Thoracic aorta (tissue), 2 donors: ENCODE measurements around the gene KRTAP10-6. TPM values are rescaled to one million over a fixed set of nuclear protein-coding genes. Genes with fewer than 3 reads are reported as not detected.

Experiments used
- ATAC-seq: fragments of 150-250 bp; one replicate; pipeline ENCODE4 v1.8.0; 2017; ENCODE audit warnings: low read depth; ENCODE audit not compliant: insufficient number of reproducible peaks, low FRiP score
- DNase-seq: peaks from one replicate; pipeline ENCODE4 v3.0.0-alpha.2; 2020; ENCODE audit warnings: low spot score
- H3K27ac ChIP-seq, 2 donors: fragments of 200-600 bp; sonication (generic); 1 replicate in 1 of 2; 2 replicates in 1 of 2; pipeline ENCODE4 v1.5.1; 2016; ENCODE audit warnings: mild to moderate bottlenecking in 2 of 2, moderate library complexity in 2 of 2
- H3K27me3 ChIP-seq: fragments of 200-600 bp; sonication (generic); replicated peaks from 2 replicates; pipeline ENCODE4 v1.6.0; 2016; ENCODE audit warnings: mild to moderate bottlenecking; ENCODE audit not compliant: insufficient read depth
- H3K36me3 ChIP-seq: fragments of 200-600 bp; sonication (generic); one replicate; pipeline ENCODE4 v1.5.1; 2016
- H3K4me1 ChIP-seq, 2 donors: fragments of 200-600 bp; sonication (generic); 1 replicate in 1 of 2; 2 replicates in 1 of 2; pipeline versions ENCODE4 v1.5.1 to v1.6.0; 2016; ENCODE audit warnings: low read depth in 2 of 2, mild to moderate bottlenecking in 1 of 2; ENCODE audit not compliant: control insufficient read depth in 1 of 2
- H3K4me3 ChIP-seq: fragments of 200-600 bp; sonication (generic); 2 replicates; pipeline ENCODE4 v1.5.1; 2016; ENCODE audit warnings: mild to moderate bottlenecking
- H3K9me3 ChIP-seq: fragments of 200-600 bp; sonication (generic); 2 replicates; pipeline ENCODE4 v1.5.1; 2016
- total RNA-seq, 2 donors: library from RNA; depleted of rRNA; stranded (reverse); fragments of >200 nt; gene quantifications; one replicate each; pipeline versions ENCODE4 v1.1.0 to v1.2.3, GENCODE V29; 2016
- TF ChIP-seq, protein P1 (sequence below): fragments of 200-600 bp; sonication (generic); IDR thresholded peaks from one replicate; pipeline ENCODE4 v1.5.1; 2019; ENCODE audit warnings: antibody characterized with exemption

The KRTAP10-6 gene
- total RNA-seq, 2 donors from 2014 or later = not detected

DNA sequence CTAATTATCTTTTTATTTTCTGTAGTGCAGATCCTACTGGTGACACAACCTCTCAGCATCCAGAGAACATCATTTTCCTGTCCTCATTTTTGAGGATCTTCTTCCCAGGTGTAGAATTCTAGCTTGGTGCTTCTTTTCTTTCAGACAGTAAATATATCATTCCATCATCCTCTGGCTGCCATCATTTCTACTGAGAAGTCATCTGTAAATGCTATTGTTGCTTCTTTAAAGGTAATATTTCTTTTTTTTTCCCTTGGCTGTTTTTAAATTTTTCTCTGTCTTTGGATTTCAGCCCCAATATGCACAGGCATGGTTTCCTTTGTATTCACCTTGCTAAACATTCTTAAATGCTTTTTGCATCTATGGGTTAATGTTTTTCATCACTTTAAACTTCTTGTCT lies 31.3 kb upstream of the KRTAP10-6 start:
- Histone ChIP-seq H3K9me3 (peaks cover 3% of the 10 kb centered on the region), H3K4me3 (no peak overlapping the region), H3K36me3 (no peaks in the 10 kb centered on the region), H3K4me1 (no peaks in the 10 kb centered on the region), H3K27ac (no peak overlapping the region), H3K27me3 (no peaks in the 10 kb centered on the region)
- ATAC-seq = no peak
- TF ChIP-seq, protein P1, sequence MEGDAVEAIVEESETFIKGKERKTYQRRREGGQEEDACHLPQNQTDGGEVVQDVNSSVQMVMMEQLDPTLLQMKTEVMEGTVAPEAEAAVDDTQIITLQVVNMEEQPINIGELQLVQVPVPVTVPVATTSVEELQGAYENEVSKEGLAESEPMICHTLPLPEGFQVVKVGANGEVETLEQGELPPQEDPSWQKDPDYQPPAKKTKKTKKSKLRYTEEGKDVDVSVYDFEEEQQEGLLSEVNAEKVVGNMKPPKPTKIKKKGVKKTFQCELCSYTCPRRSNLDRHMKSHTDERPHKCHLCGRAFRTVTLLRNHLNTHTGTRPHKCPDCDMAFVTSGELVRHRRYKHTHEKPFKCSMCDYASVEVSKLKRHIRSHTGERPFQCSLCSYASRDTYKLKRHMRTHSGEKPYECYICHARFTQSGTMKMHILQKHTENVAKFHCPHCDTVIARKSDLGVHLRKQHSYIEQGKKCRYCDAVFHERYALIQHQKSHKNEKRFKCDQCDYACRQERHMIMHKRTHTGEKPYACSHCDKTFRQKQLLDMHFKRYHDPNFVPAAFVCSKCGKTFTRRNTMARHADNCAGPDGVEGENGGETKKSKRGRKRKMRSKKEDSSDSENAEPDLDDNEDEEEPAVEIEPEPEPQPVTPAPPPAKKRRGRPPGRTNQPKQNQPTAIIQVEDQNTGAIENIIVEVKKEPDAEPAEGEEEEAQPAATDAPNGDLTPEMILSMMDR = no peak
- no peak for DNase-seq

DNA sequence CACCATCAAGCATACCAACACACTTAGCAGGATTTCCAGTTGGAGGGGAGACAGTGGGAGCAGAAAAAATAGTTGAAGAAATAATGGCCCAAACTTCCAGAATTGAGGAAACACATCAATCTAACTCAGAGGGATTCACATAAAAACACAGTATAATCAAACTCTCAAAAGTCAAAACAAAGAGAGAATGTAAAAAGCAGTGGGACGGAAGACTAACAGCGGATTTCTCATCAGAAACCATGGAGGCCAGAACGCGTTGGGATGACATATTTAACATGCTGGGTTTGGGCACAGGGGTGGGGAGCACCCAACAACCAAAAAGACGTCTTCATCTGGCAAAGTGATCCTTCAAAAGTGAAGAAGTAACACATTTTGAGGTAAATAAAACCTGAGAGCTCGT lies 27.6 kb upstream of the KRTAP10-6 start:
- DNase-seq (no peak), ATAC-seq (no peak)
- Histone ChIP-seq H3K9me3 (peaks cover 3% of the 10 kb centered on the region), H3K4me3 (no peak overlapping the region), H3K27ac (no peak overlapping the region), H3K4me1 (no peaks in the 10 kb centered on the region), H3K27me3 (no peaks in the 10 kb centered on the region), H3K36me3 (no peaks in the 10 kb centered on the region)
- TF ChIP-seq, protein P1 = no peak

DNA sequence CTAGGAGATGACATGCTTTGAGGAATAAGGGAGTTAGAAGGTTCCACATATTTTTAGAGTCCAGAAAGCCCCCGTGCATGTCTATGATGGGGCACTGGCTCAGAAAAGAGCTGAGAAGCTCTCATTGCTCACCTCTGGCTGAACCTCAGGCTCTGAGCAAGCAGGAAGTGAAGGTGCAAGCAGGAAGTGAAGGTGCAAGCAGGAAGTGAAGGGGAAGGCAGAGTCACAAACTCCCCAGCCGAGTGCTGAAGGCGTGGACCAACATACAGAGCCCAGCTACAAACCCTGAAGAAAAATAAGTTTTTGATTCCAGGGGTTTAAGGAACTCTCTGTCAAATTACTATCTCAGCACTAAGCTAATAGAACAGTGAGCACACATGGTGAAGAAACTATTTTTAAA lies 26.6 kb upstream of the KRTAP10-6 start:
- H3K27ac ChIP-seq = no peak overlapping the region
- H3K4me3 ChIP-seq = no peak overlapping the region
- no peak for DNase-seq
- no peaks in the 10 kb centered on the region for H3K27me3 ChIP-seq
- TF ChIP-seq, protein P1 = no peak
- H3K36me3 ChIP-seq = no peaks in the 10 kb centered on the region
- no peaks in the 10 kb centered on the region for H3K4me1 ChIP-seq
- ATAC-seq = no peak
- H3K9me3 ChIP-seq = peaks cover 3% of the 10 kb centered on the region

DNA sequence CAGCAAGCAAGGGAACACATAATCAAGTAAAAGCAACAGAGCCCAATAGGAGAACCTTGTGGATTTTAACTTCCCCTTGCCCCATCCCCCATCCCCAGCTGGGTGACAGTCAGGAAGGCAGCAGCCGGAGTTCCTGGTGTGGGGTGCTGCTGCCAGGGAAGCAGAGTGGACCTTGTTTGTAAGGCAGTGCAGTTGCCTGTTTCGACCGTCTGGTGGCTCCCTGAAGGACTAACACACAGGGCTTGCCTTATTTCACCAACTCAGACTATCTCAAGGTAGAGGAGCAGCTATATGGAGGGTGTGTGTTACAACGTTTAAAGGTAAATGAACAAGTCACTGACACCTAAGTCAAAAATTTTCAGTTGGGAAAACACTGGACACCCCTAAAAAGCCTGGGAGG lies 26.2 kb upstream of the KRTAP10-6 start:
- no peak overlapping the region for H3K27ac ChIP-seq
- TF ChIP-seq, protein P1 = no peak
- DNase-seq (no peak), ATAC-seq (no peak)
- H3K27me3 ChIP-seq = no peaks in the 10 kb centered on the region
- no peaks in the 10 kb centered on the region for H3K4me1 ChIP-seq
- no peaks in the 10 kb centered on the region for H3K36me3 ChIP-seq
- H3K4me3 ChIP-seq = no peak overlapping the region
- H3K9me3 ChIP-seq = peaks cover 2% of the 10 kb centered on the region

DNA sequence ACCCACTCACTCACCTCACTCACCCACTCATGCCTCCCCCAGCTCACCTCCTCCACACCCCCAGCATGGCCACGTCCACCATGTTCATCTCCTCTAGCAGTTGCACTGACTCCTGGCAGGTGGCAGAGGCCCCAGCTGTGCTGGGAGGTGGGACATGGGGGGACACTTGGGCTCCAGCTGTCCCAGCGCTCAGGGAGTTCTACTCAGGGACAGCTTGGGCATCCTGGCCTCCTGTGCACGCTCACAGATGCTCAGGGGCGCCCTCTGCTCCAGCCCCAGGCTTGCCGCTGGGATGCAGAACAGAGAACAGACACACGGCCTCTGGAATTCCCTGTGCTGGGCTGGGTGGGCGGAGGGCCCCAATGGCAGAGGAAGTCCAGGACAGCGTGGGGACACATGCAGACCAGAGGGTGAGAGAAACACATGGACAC lies 24.8 kb upstream of the KRTAP10-6 start:
- DNase-seq (no peak), ATAC-seq (no peak)
- H3K27me3 ChIP-seq = no peaks in the 10 kb centered on the region
- TF ChIP-seq, protein P1 = no peak
- no peak overlapping the region for H3K27ac ChIP-seq
- H3K9me3 ChIP-seq = no peaks in the 10 kb centered on the region
- no peaks in the 10 kb centered on the region for H3K4me1 ChIP-seq
- no peaks in the 10 kb centered on the region for H3K36me3 ChIP-seq
- no peak overlapping the region for H3K4me3 ChIP-seq
